GM12878 (cell line): Measurements from ENCODE around the gene SLC19A1. TPM values are rescaled to one million over a fixed set of nuclear protein-coding genes. Genes with fewer than 3 reads are reported as not detected.
A peak's percentile ranks its signal among the peaks of the same experiment; 100 is the strongest.

Experiments used
- ATAC-seq: fragments of 200-7000 bp; cut with Tn5 transposase; 3 replicates; pipeline ENCODE4 v1.9.1; 2020; ENCODE audit warnings: mild to moderate bottlenecking, moderate library complexity
- BruUV-seq: library from RNA; stranded (reverse); fragments of 400-500 nt; replicated peaks from 2 replicates; lab custom pipeline; 2021; lab: Mats Ljungman, UMichigan
- CTCF ChIA-PET: fragments of 300-600 bp; sonication (Branson Sonifier 250); formaldehyde crosslinking; extraction: SDS; loops from one replicate; lab custom pipeline; 2021; ENCODE audit warnings: inconsistent platforms; lab: Yijun Ruan, JAX
- POLR2A ChIA-PET: fragments of 350-600 bp; formaldehyde crosslinking; extraction: SDS; loops from one replicate; lab custom pipeline; 2021; ENCODE audit warnings: inconsistent platforms; lab: Charles Lee
- RAD21 ChIA-PET: fragments of 300-600 bp; sonication (Branson Sonifier 250); formaldehyde crosslinking; loops from one replicate; lab custom pipeline; 2023; ENCODE audit warnings: antibody characterized with exemption; ENCODE audit not compliant: unreplicated experiment; lab: Charles Lee
- SMC1A ChIA-PET: fragments of 300-600 bp; sonication (Branson Sonifier 250); formaldehyde crosslinking; loops from one replicate; lab custom pipeline; 2023; ENCODE audit not compliant: unreplicated experiment, uncharacterized antibody; lab: Charles Lee
- DNase-seq: peaks from one replicate; pipeline ENCODE4 v3.0.0-alpha.2; 2011; ENCODE audit warnings: low read depth, low spot score
- FAIRE-seq: peaks from 3 replicates; lab custom pipeline; 2011; peaks lifted over from hg19 to GRCh38; lab: Jason Lieb, UNC
- H2AFZ ChIP-seq: 2 replicates; pipeline ENCODE4 v1.6.0; 2011; ENCODE audit warnings: low read depth, low read length, control low read depth; ENCODE audit not compliant: control insufficient read depth
- H3K27ac ChIP-seq: 2 replicates; pipeline ENCODE4 v1.5.1; 2011; ENCODE audit warnings: control low read depth; ENCODE audit not compliant: control insufficient read depth, insufficient read depth
- H3K27me3 ChIP-seq, 2 experiments: replicated peaks in 1 of 2; 2 replicates each; pipeline versions ENCODE4 v1.6.0 to v1.6.1; 2011; ENCODE audit warnings: low read length in 1 of 2; ENCODE audit not compliant: control insufficient read depth in 2 of 2, insufficient read depth in 2 of 2
- H3K36me3 ChIP-seq, 2 experiments: 2 replicates each; pipeline ENCODE4 v1.5.1; 2011; ENCODE audit warnings: low read length in 1 of 2; ENCODE audit not compliant: control insufficient read depth in 2 of 2, insufficient read depth in 2 of 2
- H3K4me1 ChIP-seq: 2 replicates; pipeline ENCODE4 v1.6.1; 2011; ENCODE audit warnings: mild to moderate bottlenecking, low read length, moderate library complexity, mixed read lengths; ENCODE audit not compliant: control insufficient read depth, insufficient read depth
- H3K4me2 ChIP-seq: 2 replicates; pipeline ENCODE4 v1.6.0; 2011; ENCODE audit warnings: control low read depth; ENCODE audit not compliant: control insufficient read depth, insufficient read depth
- H3K4me3 ChIP-seq: fragments of 200-600 bp; sonication (generic); 2 replicates; pipeline ENCODE4 v1.5.1; 2016
- H3K79me2 ChIP-seq: 2 replicates; pipeline ENCODE4 v1.6.0; 2011; ENCODE audit warnings: low read length; ENCODE audit not compliant: control insufficient read depth, insufficient read depth
- H3K9ac ChIP-seq: 2 replicates; pipeline ENCODE4 v1.8.0; 2011; ENCODE audit warnings: low read length, control low read depth, mixed read lengths; ENCODE audit not compliant: control insufficient read depth, insufficient read depth
- H3K9me3 ChIP-seq: replicated peaks from 3 replicates; pipeline ENCODE4 v1.5.1; 2011; ENCODE audit warnings: mild to moderate bottlenecking, low read length; ENCODE audit not compliant: control insufficient read depth, insufficient read depth
- H4K20me1 ChIP-seq: 2 replicates; pipeline ENCODE4 v1.6.0; 2011; ENCODE audit not compliant: control insufficient read depth, insufficient read depth
- BHLHE40 ChIP-seq, 2 experiments: fragments of 450-650 bp in 1 of 2; IDR thresholded peaks; 2 replicates each; pipeline ENCODE4 v1.6.1; 2011 to 2017; ENCODE audit warnings: low read depth in 2 of 2, borderline replicate concordance in 1 of 2, improper control_type of control experiment in 1 of 2, low read length in 1 of 2, mild to moderate bottlenecking in 1 of 2
- CHD1 ChIP-seq: IDR thresholded peaks from 2 replicates; pipeline ENCODE4 v1.6.1; 2012; ENCODE audit warnings: low read depth, low read length, improper control_type of control experiment
- CTCF ChIP-seq, 3 experiments: IDR thresholded peaks in 2 of 3; conservative IDR thresholded peaks in 1 of 3; 2 replicates each; pipeline ENCODE4 v1.5.1; 2011; ENCODE audit warnings: low read depth in 3 of 3, low read length in 3 of 3, mild to moderate bottlenecking in 3 of 3, control low read depth in 2 of 3, moderate library complexity in 2 of 3, inconsistent platforms in 1 of 3, mixed read lengths in 1 of 3; ENCODE audit not compliant: control insufficient read depth in 2 of 3, insufficient read depth in 1 of 3; ENCODE audit errors: extremely low read depth in 1 of 3
- EGR1 ChIP-seq, 2 experiments: IDR thresholded peaks; 1 replicate in 1 of 2; 2 replicates in 1 of 2; pipeline ENCODE4 v1.6.1; 2011 to 2012; ENCODE audit warnings: low read depth in 2 of 2, low read length in 2 of 2, borderline replicate concordance in 1 of 2, mild to moderate bottlenecking in 1 of 2, moderate library complexity in 1 of 2
- FOXM1 ChIP-seq: IDR thresholded peaks from 2 replicates; pipeline ENCODE4 v1.6.1; 2012; ENCODE audit warnings: low read depth, mild to moderate bottlenecking, inconsistent platforms, low read length, moderate library complexity
- MLLT1 ChIP-seq: fragments of 450-650 bp; IDR thresholded peaks from 2 replicates; pipeline ENCODE4 v1.6.1; 2016; ENCODE audit warnings: mild to moderate bottlenecking
- PAX8 ChIP-seq: fragments of 450-650 bp; IDR thresholded peaks from 2 replicates; pipeline ENCODE4 v1.6.1; 2017; ENCODE audit warnings: mild to moderate bottlenecking, moderate library complexity
- RB1 ChIP-seq: fragments of 450-650 bp; formaldehyde crosslinking; IDR thresholded peaks from 2 replicates; pipeline ENCODE4 v1.6.1; 2017; ENCODE audit warnings: mild to moderate bottlenecking, borderline replicate concordance
- RUNX3 ChIP-seq: IDR thresholded peaks from 2 replicates; pipeline ENCODE4 v1.6.1; 2012; ENCODE audit warnings: low read length, inconsistent platforms
- SIX5 ChIP-seq: IDR thresholded peaks from 2 replicates; pipeline ENCODE4 v1.6.1; 2011; ENCODE audit warnings: mild to moderate bottlenecking, low read depth, low read length, moderate library complexity; ENCODE audit not compliant: severe bottlenecking
- SREBF2 ChIP-seq: IDR thresholded peaks from 2 replicates; pipeline ENCODE4 v1.6.1; 2012; ENCODE audit warnings: mild to moderate bottlenecking, low read length
- WRNIP1 ChIP-seq: IDR thresholded peaks from 2 replicates; pipeline ENCODE4 v1.6.1; 2011; ENCODE audit warnings: low read depth, low read length, improper control_type of control experiment, borderline replicate concordance
- ZBTB11 ChIP-seq: fragments of 450-650 bp; formaldehyde crosslinking; IDR thresholded peaks from 2 replicates; pipeline ENCODE4 v1.5.0; 2022; ENCODE audit warnings: mild to moderate bottlenecking, missing genetic modification characterization
- WGBS: methylation state at CpG from one replicate; pipeline ENCODE4 v1.1.6; 2016; ENCODE audit warnings: low lambda C conversion rate; ENCODE audit not compliant: insufficient replicate concordance, insufficient coverage; ENCODE audit errors: missing lambda C conversion rate; 5-methylcytosine and 5-hydroxymethylcytosine counted together
- in situ Hi-C: fragments of 300-500 bp; cut with MboI; formaldehyde crosslinking; loops from 9 replicates; pipeline ENCODE4 v1.14.3; 2018; ENCODE audit warnings: mixed read lengths
- intact Hi-C: fragments of 100-400 bp; cut with micrococcal nuclease; formaldehyde crosslinking; loops from one replicate; pipeline ENCODE4 v1.14.2; 2022; ENCODE audit not compliant: unreplicated experiment
- polyA plus RNA-seq, 11 experiments: library from polyadenylated mRNA; depleted of rRNA in 4 of 11; unstranded in 6 of 11; stranded (reverse) in 5 of 11; fragments of >200 nt; fragmentation: Nextera tagmentation in 4 of 11; fragmentation: Illumina TruSeq in 1 of 11; extraction: Ambion mirVana in 4 of 11; extraction: Trizol in 1 of 11; gene quantifications; 1 replicate in 1 of 11; 2 replicates in 10 of 11; pipeline versions ENCODE4 v1.2.1 to v1.2.3, GENCODE V29; 2011 to 2016; ENCODE audit warnings: inconsistent platforms in 2 of 11, missing spikeins in 2 of 11, low read depth in 1 of 11
- total RNA-seq, 4 experiments: library from RNA; depleted of rRNA in 3 of 4; stranded (reverse); fragments of >200 nt in 3 of 4; fragmentation: Illumina TruSeq in 1 of 4; extraction: Trizol in 1 of 4; gene quantifications; 2 replicates each; pipeline versions ENCODE4 v1.2.1 to v1.2.3, GENCODE V29; 2013 to 2021

The SLC19A1 gene
- total and polyA plus RNA-seq, 10 of the 15 experiments (the other 5 are each of a cell fraction or from before 2014, with no cell fraction given), result 0.42 to 49.7 (median 12.2) TPM

- no peak for TF ChIP-seq MLLT1
- TF ChIP-seq SREBF2, result no peak
- peak in 1 of 2 experiments; percentile 53; a peak in 1 of 3 replicates for TF ChIP-seq EGR1 (IDR thresholded peaks at IDR 0.05; ENCODE audit: borderline replicate concordance in 1 of 2, low read depth in 2 of 2, low read length in 2 of 2)
- peak in 1 of 2 experiments; percentile 31; a peak in 1 of 4 replicates for TF ChIP-seq BHLHE40 (IDR thresholded peaks at IDR 0.05; ENCODE audit: borderline replicate concordance in 1 of 2, low read depth in 2 of 2, low read length in 1 of 2)
- TF ChIP-seq SIX5, result no peak
- no peak for TF ChIP-seq RB1
Observed at GRCh38 chr21:45543710-45544448, 1.6 kb upstream of the SLC19A1 start (continued).

GRCh38 chr21:45543371-45543709, 1.1 kb upstream of the SLC19A1 start:
- H3K9me3 ChIP-seq, result no peaks in the 10 kb centered on the region
- H3K79me2 ChIP-seq, result peaks cover 33% of the 10 kb centered on the region
- BruUV-seq, result TSS peak; percentile 72
- ChIA-PET RAD21 (interaction anchor here (0.7 kb wide), 1 partner anchor 958 kb away, joined by 6 read pairs; no protein-coding TSS in a partner anchor), SMC1A (no interaction called here), POLR2A (interaction anchor here (0.6 to 1.3 kb wide), 3 partner anchors 13 to 304 kb away, joined by 3 to 4 read pairs (median 3); no protein-coding TSS in a partner anchor), CTCF (interaction anchor here (0.6 kb wide), 2 partner anchors 9 to 403 kb away, joined by 3 read pairs; no protein-coding TSS in a partner anchor)
- H3K27ac ChIP-seq, result peak overlapping the region; percentile 33; the same call in 1 of the 2 replicates
- H3K4me3 ChIP-seq, result peak overlapping the region; percentile 78; the same call in 1 of the 2 replicates
- peak; percentile 9 for ATAC-seq
- H3K4me1 ChIP-seq, result peaks cover 12% of the 10 kb centered on the region
- intact Hi-C loops (loop anchor here (10.0 kb wide), 1 partner anchor 69 kb away; no protein-coding TSS in a partner anchor), in situ Hi-C loops (no loop called here)
- H4K20me1 ChIP-seq, result no peaks in the 10 kb centered on the region
- H2AFZ ChIP-seq, result peak overlapping the region; percentile 17
- no peak for DNase-seq
- peaks cover 0 to 2% of the 10 kb centered on the region in 2 experiments; a peak in 1 of 4 replicates for H3K36me3 ChIP-seq
- peak overlapping the region; percentile 69 for H3K9ac ChIP-seq
- WGBS, result 91% methylated on average over 11 of the region's 11 CpGs
- no peak for FAIRE-seq
- no peaks in the 10 kb centered on the region for H3K27me3 ChIP-seq
- H3K4me2 ChIP-seq, result peak overlapping the region; percentile 89
- TF ChIP-seq FOXM1 (no peak), CTCF (IDR thresholded peaks at IDR 0.05 in 2 of 3, conservative IDR thresholded peaks at IDR 0.05 in 1 of 3; ENCODE audit: control insufficient read depth in 2 of 3, extremely low read depth in 1 of 3, insufficient read depth in 1 of 3, low read depth in 3 of 3, low read length in 3 of 3) (no peak), PAX8 (no peak), WRNIP1 (no peak), RUNX3 (no peak), CHD1 (no peak), ZBTB11 (CRISPR knock-in tag) (no peak)
